Liver (tissue), 9 donors: Measurements from ENCODE around the gene IL5RA. TPM values are rescaled to one million over a fixed set of nuclear protein-coding genes. Genes with fewer than 3 reads are reported as not detected.

ENCODE experiments used
- DNase-seq: peaks from one replicate; pipeline ENCODE4 v3.0.0-alpha.2; 2017; ENCODE audit warnings: low spot score
- H3K27ac ChIP-seq, 2 donors: one replicate each; pipeline ENCODE4 v1.7.0; 2013; ENCODE audit warnings: inconsistent platforms in 2 of 2, low read length in 2 of 2, control low read depth in 1 of 2, low read depth in 1 of 2, mild to moderate bottlenecking in 1 of 2
- H3K27me3 ChIP-seq, 4 donors: one replicate each; pipeline versions ENCODE4 v1.6.1 to v1.7.0; 2013; ENCODE audit warnings: low read length in 3 of 4, inconsistent platforms in 1 of 4, mild to moderate bottlenecking in 1 of 4, moderate library complexity in 1 of 4; ENCODE audit not compliant: control insufficient read depth in 4 of 4, insufficient read depth in 4 of 4
- H3K36me3 ChIP-seq, 4 donors: one replicate each; pipeline versions ENCODE4 v1.6.1 to v1.7.0; 2013; ENCODE audit warnings: low read length in 3 of 4, mild to moderate bottlenecking in 3 of 4, low read depth in 1 of 4, moderate library complexity in 1 of 4; ENCODE audit not compliant: control insufficient read depth in 4 of 4, insufficient read depth in 3 of 4
- H3K4me1 ChIP-seq, 4 donors: one replicate each; pipeline versions ENCODE4 v1.6.1 to v1.7.0; 2013; ENCODE audit warnings: low read length in 3 of 4, mild to moderate bottlenecking in 3 of 4, moderate library complexity in 1 of 4; ENCODE audit not compliant: control insufficient read depth in 4 of 4, insufficient read depth in 4 of 4
- H3K4me3 ChIP-seq, 3 donors: one replicate each; pipeline versions ENCODE4 v1.6.1 to v1.7.0; 2013; ENCODE audit warnings: low read length in 3 of 3, control low read depth in 1 of 3, low read depth in 1 of 3, mild to moderate bottlenecking in 1 of 3
- H3K9ac ChIP-seq, 2 donors: one replicate each; pipeline ENCODE4 v1.7.0; 2013; ENCODE audit warnings: low read length in 2 of 2, mild to moderate bottlenecking in 2 of 2, moderate library complexity in 2 of 2, control low read depth in 1 of 2, low read depth in 1 of 2
- H3K9me3 ChIP-seq, 4 donors: one replicate each; pipeline versions ENCODE4 v1.6.1 to v1.7.0; 2013; ENCODE audit warnings: low read length in 3 of 4; ENCODE audit not compliant: control insufficient read depth in 4 of 4
- EGR1 ChIP-seq, 2 donors: IDR thresholded peaks; 2 replicates each; pipeline ENCODE4 v1.6.1; 2016 to 2018; ENCODE audit warnings: antibody characterized with exemption in 2 of 2, low read depth in 2 of 2
- FOXA1 ChIP-seq: IDR thresholded peaks from 2 replicates; pipeline ENCODE4 v1.6.1; 2016; ENCODE audit warnings: antibody characterized with exemption
- FOXA2 ChIP-seq: IDR thresholded peaks from 2 replicates; pipeline ENCODE4 v1.6.1; 2016; ENCODE audit warnings: antibody characterized with exemption
- GABPA ChIP-seq, 2 donors: IDR thresholded peaks in 1 of 2; conservative IDR thresholded peaks in 1 of 2; 2 replicates each; pipeline ENCODE4 v1.6.1; 2016; ENCODE audit warnings: antibody characterized with exemption in 2 of 2, mild to moderate bottlenecking in 1 of 2, moderate library complexity in 1 of 2
- HNF4A ChIP-seq, 2 donors: conservative IDR thresholded peaks; 2 replicates each; pipeline ENCODE4 v1.6.1; 2016; ENCODE audit warnings: antibody characterized with exemption in 2 of 2, mild to moderate bottlenecking in 2 of 2
- HNF4G ChIP-seq: IDR thresholded peaks from 2 replicates; pipeline ENCODE4 v1.6.1; 2016; ENCODE audit warnings: antibody characterized with exemption
- JUND ChIP-seq, 2 donors: IDR thresholded peaks; 2 replicates each; pipeline ENCODE4 v1.6.1; 2016; ENCODE audit warnings: antibody characterized with exemption in 2 of 2
- NR2F2 ChIP-seq: IDR thresholded peaks from 2 replicates; pipeline ENCODE4 v1.6.1; 2016; ENCODE audit warnings: antibody characterized with exemption
- RAD21 ChIP-seq, 2 donors: IDR thresholded peaks; 2 replicates each; pipeline ENCODE4 v1.6.1; 2016; ENCODE audit warnings: antibody characterized with exemption in 2 of 2, mild to moderate bottlenecking in 2 of 2
- RXRA ChIP-seq, 2 donors: IDR thresholded peaks; 2 replicates each; pipeline ENCODE4 v1.6.1; 2017 to 2018; ENCODE audit warnings: antibody characterized with exemption in 2 of 2, mild to moderate bottlenecking in 1 of 2
- SP1 ChIP-seq: IDR thresholded peaks from 2 replicates; pipeline ENCODE4 v1.6.1; 2018; ENCODE audit warnings: antibody characterized with exemption, mild to moderate bottlenecking
- TAF1 ChIP-seq: conservative IDR thresholded peaks from 2 replicates; pipeline ENCODE4 v1.6.1; 2016; ENCODE audit warnings: antibody characterized with exemption, mild to moderate bottlenecking
- YY1 ChIP-seq: IDR thresholded peaks from 2 replicates; pipeline ENCODE4 v1.6.1; 2016; ENCODE audit warnings: antibody characterized with exemption, mild to moderate bottlenecking
- WGBS: extraction: QIAGEN DNeasy Blood & Tissue Kit; methylation state at CpG from one replicate; pipeline ENCODE4 v1.1.7; 2013; 5-methylcytosine and 5-hydroxymethylcytosine counted together
- polyA plus RNA-seq, 2 donors: library from polyadenylated mRNA; stranded (reverse) in 1 of 2; unstranded in 1 of 2; fragments of 200-250 nt in 1 of 2; fragments of >200 nt in 1 of 2; fragmentation: Nextera tagmentation in 1 of 2; extraction: Ambion mirVana in 1 of 2; gene quantifications; one replicate each; pipeline versions ENCODE4 v1.2.1 to v1.2.3, GENCODE V29; 2013 to 2015
- total RNA-seq, 2 donors: library from RNA; depleted of rRNA; stranded (reverse); fragments of >200 nt; gene quantifications; one replicate each; pipeline ENCODE4 v1.2.3, GENCODE V29; 2014
- TF ChIP-seq, protein P1 (sequence below): IDR thresholded peaks from 2 replicates; pipeline ENCODE4 v1.6.1; 2016; ENCODE audit warnings: antibody characterized with exemption
- TF ChIP-seq, protein P2 (sequence below): fragments of 150-350 bp; IDR thresholded peaks from 2 replicates; pipeline ENCODE4 v1.5.1; 2017; ENCODE audit warnings: improper control_type of control experiment, low read depth, low read length; ENCODE audit not compliant: missing input control
- TF ChIP-seq, protein P3 (sequence below): IDR thresholded peaks from 2 replicates; pipeline ENCODE4 v1.6.1; 2016; ENCODE audit warnings: antibody characterized with exemption
- TF ChIP-seq, protein P4 (sequence below): IDR thresholded peaks from 2 replicates; pipeline ENCODE4 v1.6.1; 2016; ENCODE audit warnings: antibody characterized with exemption
- TF ChIP-seq, protein P5 (sequence below): IDR thresholded peaks from 2 replicates; pipeline ENCODE4 v1.6.1; 2016; ENCODE audit warnings: antibody characterized with exemption, mild to moderate bottlenecking
- donor health status: healthy.
- donor health status: healthy.
- donor health status: healthy.
- donor health status: healthy.
- donor health status: healthy.

Gene IL5RA
- total and polyA plus RNA-seq, 4 donors = 0.02 to 0.56 (median 0.08) TPM; not detected in 1

DNA sequence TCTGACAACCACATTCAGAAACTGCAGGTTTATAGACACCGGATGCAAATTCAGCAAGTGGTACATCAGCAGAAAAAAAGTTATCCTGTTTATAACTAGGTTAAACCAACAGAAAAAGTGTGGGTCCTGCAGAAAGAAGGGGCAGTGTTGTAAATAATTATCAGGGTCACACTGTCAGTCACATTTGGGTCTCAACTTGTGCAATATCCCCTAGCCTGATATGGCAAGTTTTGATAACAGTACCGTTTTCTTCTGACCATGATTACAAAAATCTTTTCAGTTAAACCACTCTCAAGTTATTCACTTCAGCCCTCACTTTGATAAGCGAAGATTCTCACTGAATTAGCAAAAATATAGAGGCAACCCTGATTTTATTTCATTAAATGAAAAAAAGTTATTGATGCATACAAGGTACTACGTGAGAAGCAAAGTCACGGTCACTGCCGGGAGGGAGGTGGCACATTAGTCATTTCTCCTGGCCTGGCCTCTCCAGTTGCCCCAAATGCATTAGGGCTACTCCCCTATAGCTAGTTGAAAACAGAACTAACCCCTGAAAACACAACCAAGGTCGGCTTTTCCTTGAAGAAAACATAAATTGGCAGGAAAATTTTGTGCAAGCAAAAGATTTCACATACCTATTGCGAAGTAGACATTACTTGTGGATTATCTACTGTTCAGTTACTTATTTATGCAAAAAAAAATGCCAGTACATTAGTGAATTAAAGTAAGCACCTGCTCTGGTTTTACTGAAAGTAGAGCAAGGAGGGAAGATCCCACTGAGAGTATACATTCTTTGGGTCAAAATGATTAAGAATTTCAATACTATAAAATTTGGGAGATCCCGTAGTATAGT, 28.6 kb downstream of the IL5RA start:
- Histone ChIP-seq H3K4me1 (no peaks in the 10 kb centered on the region), H3K9me3 (no peaks in the 10 kb centered on the region), H3K9ac (no peak overlapping the region), H3K27me3 (peaks cover 0 to 6% (median 0%) of the 10 kb centered on the region in 4 donors), H3K4me3 (no peak overlapping the region), H3K36me3 (no peaks in the 10 kb centered on the region), H3K27ac (no peak overlapping the region)
- 75% methylated on average over 9 of the region's 9 CpGs for WGBS
- TF ChIP-seq, protein P1, sequence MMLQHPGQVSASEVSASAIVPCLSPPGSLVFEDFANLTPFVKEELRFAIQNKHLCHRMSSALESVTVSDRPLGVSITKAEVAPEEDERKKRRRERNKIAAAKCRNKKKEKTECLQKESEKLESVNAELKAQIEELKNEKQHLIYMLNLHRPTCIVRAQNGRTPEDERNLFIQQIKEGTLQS = no peak
- TF ChIP-seq TAF1 (no peak), EGR1 (IDR thresholded peaks at IDR 0.05; ENCODE audit: low read depth in 2 of 2) (no peak), FOXA2 (no peak), YY1 (no peak), RXRA (IDR thresholded peaks at IDR 0.05) (no peak), RAD21 (IDR thresholded peaks at IDR 0.05) (no peak), JUND (IDR thresholded peaks at IDR 0.05) (no peak), SP1 (no peak), HNF4G (no peak), HNF4A (conservative IDR thresholded peaks at IDR 0.05) (no peak), NR2F2 (no peak), FOXA1 (no peak), GABPA (IDR thresholded peaks at IDR 0.05 in 1 of 2, conservative IDR thresholded peaks at IDR 0.05 in 1 of 2) (no peak)
- TF ChIP-seq, protein P2, sequence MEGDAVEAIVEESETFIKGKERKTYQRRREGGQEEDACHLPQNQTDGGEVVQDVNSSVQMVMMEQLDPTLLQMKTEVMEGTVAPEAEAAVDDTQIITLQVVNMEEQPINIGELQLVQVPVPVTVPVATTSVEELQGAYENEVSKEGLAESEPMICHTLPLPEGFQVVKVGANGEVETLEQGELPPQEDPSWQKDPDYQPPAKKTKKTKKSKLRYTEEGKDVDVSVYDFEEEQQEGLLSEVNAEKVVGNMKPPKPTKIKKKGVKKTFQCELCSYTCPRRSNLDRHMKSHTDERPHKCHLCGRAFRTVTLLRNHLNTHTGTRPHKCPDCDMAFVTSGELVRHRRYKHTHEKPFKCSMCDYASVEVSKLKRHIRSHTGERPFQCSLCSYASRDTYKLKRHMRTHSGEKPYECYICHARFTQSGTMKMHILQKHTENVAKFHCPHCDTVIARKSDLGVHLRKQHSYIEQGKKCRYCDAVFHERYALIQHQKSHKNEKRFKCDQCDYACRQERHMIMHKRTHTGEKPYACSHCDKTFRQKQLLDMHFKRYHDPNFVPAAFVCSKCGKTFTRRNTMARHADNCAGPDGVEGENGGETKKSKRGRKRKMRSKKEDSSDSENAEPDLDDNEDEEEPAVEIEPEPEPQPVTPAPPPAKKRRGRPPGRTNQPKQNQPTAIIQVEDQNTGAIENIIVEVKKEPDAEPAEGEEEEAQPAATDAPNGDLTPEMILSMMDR = no peak
- TF ChIP-seq, protein P3, sequence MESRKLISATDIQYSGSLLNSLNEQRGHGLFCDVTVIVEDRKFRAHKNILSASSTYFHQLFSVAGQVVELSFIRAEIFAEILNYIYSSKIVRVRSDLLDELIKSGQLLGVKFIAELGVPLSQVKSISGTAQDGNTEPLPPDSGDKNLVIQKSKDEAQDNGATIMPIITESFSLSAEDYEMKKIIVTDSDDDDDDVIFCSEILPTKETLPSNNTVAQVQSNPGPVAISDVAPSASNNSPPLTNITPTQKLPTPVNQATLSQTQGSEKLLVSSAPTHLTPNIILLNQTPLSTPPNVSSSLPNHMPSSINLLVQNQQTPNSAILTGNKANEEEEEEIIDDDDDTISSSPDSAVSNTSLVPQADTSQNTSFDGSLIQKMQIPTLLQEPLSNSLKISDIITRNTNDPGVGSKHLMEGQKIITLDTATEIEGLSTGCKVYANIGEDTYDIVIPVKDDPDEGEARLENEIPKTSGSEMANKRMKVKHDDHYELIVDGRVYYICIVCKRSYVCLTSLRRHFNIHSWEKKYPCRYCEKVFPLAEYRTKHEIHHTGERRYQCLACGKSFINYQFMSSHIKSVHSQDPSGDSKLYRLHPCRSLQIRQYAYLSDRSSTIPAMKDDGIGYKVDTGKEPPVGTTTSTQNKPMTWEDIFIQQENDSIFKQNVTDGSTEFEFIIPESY = no peak
- TF ChIP-seq, protein P4, sequence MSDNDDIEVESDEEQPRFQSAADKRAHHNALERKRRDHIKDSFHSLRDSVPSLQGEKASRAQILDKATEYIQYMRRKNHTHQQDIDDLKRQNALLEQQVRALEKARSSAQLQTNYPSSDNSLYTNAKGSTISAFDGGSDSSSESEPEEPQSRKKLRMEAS = no peak
- TF ChIP-seq, protein P5, sequence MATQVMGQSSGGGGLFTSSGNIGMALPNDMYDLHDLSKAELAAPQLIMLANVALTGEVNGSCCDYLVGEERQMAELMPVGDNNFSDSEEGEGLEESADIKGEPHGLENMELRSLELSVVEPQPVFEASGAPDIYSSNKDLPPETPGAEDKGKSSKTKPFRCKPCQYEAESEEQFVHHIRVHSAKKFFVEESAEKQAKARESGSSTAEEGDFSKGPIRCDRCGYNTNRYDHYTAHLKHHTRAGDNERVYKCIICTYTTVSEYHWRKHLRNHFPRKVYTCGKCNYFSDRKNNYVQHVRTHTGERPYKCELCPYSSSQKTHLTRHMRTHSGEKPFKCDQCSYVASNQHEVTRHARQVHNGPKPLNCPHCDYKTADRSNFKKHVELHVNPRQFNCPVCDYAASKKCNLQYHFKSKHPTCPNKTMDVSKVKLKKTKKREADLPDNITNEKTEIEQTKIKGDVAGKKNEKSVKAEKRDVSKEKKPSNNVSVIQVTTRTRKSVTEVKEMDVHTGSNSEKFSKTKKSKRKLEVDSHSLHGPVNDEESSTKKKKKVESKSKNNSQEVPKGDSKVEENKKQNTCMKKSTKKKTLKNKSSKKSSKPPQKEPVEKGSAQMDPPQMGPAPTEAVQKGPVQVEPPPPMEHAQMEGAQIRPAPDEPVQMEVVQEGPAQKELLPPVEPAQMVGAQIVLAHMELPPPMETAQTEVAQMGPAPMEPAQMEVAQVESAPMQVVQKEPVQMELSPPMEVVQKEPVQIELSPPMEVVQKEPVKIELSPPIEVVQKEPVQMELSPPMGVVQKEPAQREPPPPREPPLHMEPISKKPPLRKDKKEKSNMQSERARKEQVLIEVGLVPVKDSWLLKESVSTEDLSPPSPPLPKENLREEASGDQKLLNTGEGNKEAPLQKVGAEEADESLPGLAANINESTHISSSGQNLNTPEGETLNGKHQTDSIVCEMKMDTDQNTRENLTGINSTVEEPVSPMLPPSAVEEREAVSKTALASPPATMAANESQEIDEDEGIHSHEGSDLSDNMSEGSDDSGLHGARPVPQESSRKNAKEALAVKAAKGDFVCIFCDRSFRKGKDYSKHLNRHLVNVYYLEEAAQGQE = no peak
- DNase-seq = no peak
